ENCODE data around the gene NTN1. TPM values are rescaled to one million over a fixed set of nuclear protein-coding genes. Genes with fewer than 3 reads are reported as not detected.
A peak's percentile ranks its signal among the peaks of the same experiment; 100 is the strongest.

The NTN1 gene
- total RNA-seq, 2 experiments from 2014 or later: 0.29 to 0.31 TPM

DNA sequence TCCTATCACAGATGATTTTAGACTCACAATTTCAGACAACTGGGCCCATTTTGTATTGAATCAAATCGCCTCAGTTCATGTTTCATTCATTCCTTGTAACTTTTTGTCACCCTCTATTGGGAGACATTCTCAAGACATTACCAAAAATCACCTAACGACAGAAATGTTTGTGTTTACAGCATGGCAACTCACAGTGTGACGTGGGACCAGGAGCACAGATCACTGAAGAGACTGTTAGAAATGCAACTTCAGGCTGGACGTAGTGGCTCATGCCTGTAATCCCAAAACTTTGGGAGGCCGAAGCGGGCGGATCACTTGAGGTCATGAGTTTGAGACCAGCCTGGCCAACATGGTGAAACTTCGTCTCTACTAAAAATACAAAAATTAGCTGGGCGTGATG, 249.6 kb downstream of the NTN1 start:
- CTCF ChIA-PET: no interaction called here
- Mint-ChIP-seq H3K27me3 (no peaks in the 10 kb centered on the region), H3K4me3 (no peak overlapping the region), H3K36me3 (no peaks in the 10 kb centered on the region), H3K4me1 (ENCODE audit: low read depth) (peaks cover 22% of the 10 kb centered on the region), H3K9me3 (no peaks in the 10 kb centered on the region), H3K27ac (no peak overlapping the region)
- intact Hi-C loops (cut with micrococcal nuclease): loop anchor here (5.0 kb wide), 1 partner anchor 149 kb away; no protein-coding TSS in a partner anchor
- no peak for DNase-seq
- POLR2A ChIA-PET: no interaction called here

DNA sequence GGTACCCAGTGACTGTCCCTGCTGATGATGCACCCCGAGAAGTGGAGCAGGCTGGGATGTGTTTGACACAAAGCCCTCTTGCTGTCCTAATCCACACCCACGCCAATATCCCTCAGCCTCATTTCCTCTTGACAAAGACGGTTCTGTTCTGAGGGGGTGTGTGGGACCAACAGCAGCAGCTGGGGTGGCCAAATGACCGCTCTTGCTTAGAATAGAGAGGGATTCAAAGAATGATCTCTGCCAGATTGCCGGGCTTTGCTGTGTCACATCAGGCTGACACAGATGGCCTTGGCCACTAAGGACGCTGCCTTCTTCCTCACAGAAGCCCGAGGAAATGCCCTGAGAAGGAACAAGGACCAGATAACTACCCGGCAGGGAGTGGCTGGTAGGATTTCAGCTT, 250.7 kb downstream of the NTN1 start:
- Mint-ChIP-seq H3K4me3 (no peak overlapping the region), H3K9me3 (no peaks in the 10 kb centered on the region), H3K27me3 (no peaks in the 10 kb centered on the region), H3K27ac (no peak overlapping the region), H3K36me3 (no peaks in the 10 kb centered on the region), H3K4me1 (ENCODE audit: low read depth) (peaks cover 22% of the 10 kb centered on the region)
- ChIA-PET CTCF (no interaction called here), POLR2A (no interaction called here)
- intact Hi-C loops (cut with micrococcal nuclease): loop anchor here (5.0 kb wide), 1 partner anchor 150 kb away; no protein-coding TSS in a partner anchor
- DNase-seq: no peak

DNA sequence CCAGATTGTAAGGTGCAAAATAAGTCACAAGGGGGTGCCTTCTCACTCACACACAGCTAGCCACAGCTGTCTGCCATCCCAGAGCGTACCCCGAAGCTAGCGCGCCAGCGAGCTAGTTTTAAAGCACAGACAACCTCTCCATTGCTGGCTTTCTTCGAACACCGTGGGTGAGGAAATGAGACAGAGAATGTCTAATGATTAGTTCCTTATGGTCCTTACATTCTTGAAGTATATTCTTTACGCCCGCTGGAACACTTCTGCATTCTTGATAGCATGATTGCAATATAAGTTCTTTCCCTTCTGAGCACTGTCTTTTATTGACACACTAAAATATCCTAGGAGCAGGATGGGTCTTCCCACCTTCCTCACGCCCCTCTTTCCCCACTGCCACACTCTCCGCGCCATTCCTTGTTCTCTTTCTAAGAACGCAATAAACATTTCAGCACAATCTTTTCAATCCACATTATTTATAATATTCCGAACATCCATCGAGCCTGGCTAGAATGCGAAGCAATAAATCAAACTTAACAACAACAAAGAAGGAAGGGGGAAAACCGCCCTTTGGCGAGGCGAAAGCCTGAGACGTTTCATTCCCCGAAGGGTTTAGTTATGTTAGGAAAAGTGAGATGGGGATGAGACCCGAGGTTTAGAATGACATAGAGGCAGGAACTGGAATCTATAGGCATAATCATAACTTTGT, 251.3 kb downstream of the NTN1 start:
- Mint-ChIP-seq H3K27ac (no peak overlapping the region), H3K27me3 (no peaks in the 10 kb centered on the region), H3K4me3 (no peak overlapping the region), H3K9me3 (no peaks in the 10 kb centered on the region), H3K36me3 (no peaks in the 10 kb centered on the region), H3K4me1 (ENCODE audit: low read depth) (peaks cover 22% of the 10 kb centered on the region)
- ChIA-PET POLR2A (interaction anchor here (1.7 to 1.9 kb wide), 2 partner anchors 17 to 20 kb away, joined by 12 to 14 read pairs; no protein-coding TSS in a partner anchor), CTCF (interaction anchor here (1.1 to 4.2 kb wide), 3 partner anchors 18 to 249 kb away, joined by 3 to 18 read pairs (median 3); no protein-coding TSS in a partner anchor)
- intact Hi-C loops (cut with micrococcal nuclease): loop anchor here (1.0 to 5.0 kb wide), 2 partner anchors 44 to 150 kb away; no protein-coding TSS in a partner anchor
- no peak for DNase-seq

DNA sequence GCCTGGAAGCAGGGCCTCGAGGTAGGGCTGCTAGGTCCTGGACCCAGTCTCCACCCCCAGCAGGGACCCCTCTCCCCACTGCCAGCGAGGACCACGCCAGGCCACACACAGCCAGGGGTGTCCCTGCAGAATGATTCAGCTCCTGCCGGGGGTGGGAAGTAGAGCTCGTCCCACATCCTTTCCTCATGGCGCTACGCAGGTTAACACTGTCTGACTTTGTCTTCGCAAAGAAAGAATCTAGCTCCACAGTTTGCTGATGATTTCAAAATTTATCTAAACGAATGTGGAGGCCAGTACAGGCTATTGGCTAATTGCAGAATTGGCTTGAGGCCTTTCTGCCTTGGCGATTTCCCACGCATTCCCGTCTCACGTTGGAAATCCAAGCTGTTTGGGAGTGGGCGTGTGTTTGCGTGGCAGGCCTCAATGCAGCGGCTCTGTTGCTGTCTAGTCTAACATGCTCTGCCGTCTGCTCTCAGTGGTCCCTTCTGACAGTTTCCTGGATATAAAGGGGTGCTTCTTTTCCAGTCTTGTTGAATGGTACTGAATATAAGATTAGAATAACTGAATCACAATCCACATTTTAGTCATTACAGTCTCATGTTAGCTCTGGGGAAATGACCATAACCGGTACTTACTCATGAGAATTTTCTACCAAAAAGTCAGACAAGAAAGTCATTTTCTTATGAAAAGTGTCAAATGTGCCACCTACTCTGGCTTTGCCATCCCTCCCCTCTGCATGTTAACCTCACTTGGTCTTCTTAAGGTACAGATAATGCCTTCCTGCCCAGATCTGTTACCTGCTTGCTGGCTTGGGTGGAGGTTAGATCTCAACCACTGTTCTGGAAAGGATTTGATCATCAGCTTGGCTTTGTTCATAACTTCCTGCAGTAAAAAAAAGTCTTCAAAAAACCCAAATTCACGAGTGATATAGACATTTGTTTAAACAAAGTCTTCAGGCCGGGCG, 252.4 kb downstream of the NTN1 start:
- Mint-ChIP-seq H3K27ac (peak overlapping the region; percentile 76), H3K4me3 (no peak overlapping the region), H3K4me1 (ENCODE audit: low read depth) (peaks cover 22% of the 10 kb centered on the region), H3K9me3 (no peaks in the 10 kb centered on the region), H3K27me3 (no peaks in the 10 kb centered on the region), H3K36me3 (no peaks in the 10 kb centered on the region)
- DNase-seq: peak; percentile 67
- ChIA-PET POLR2A (interaction anchor here (0.6 to 1.9 kb wide), 4 partner anchors 16 to 899 kb away, joined by 3 to 14 read pairs (median 8); no protein-coding TSS in a partner anchor), CTCF (interaction anchor here (0.9 to 4.2 kb wide), 4 partner anchors 16 to 248 kb away, joined by 3 to 18 read pairs (median 4); no protein-coding TSS in a partner anchor)
- intact Hi-C loops (cut with micrococcal nuclease): loop anchor here (1.0 to 5.0 kb wide), 4 partner anchors 17 to 151 kb away; no protein-coding TSS in a partner anchor

DNA sequence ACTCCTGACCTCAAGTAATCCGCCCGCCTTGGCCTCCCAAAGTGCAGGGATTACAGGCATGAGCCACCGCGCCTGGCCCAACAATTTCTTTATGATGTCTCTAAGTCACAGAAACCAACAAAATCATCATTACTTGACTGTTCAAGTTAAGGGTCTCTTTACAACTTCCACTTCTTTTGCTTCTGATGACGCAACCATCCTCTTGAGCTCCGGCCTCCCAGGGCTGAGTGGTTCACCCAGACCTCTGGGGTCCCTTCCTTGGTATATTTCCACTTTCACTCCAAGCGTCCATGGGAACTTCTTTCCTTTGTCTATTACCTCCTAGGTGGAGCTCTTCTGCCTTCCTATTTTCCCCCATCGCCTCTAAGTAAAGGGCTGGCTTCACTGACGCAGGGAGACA, 253.7 kb downstream of the NTN1 start:
- CTCF ChIA-PET: interaction anchor here (1.1 to 4.2 kb wide), 3 partner anchors 15 to 22 kb away, joined by 3 to 18 read pairs (median 5); no protein-coding TSS in a partner anchor

DNA sequence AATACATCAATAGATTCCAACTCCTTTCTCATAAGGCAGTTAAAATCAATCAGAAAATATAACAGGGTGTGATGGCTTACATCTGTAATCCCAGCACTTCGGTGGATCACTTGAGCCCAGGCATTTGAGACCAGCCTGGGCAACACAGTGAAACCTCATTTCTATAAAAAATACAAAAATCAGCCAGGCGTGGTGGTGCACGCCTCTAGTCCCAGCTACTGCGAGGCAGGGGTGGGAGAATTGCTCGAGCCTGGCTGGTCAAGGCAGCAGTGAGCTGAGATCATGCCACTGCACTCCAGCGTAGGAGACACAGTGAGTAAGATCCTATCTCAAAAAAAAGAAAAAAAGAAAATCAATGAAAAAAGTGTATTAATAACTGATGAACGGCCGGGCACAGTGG, 258.6 kb downstream of the NTN1 start:
- Mint-ChIP-seq H3K4me3 (no peak overlapping the region), H3K36me3 (peaks cover 4% of the 10 kb centered on the region), H3K4me1 (ENCODE audit: low read depth) (peaks cover 5% of the 10 kb centered on the region), H3K9me3 (no peaks in the 10 kb centered on the region), H3K27ac (no peak overlapping the region), H3K27me3 (no peaks in the 10 kb centered on the region)
- intact Hi-C loops (cut with micrococcal nuclease): no loop called here
- DNase-seq: no peak
- ChIA-PET CTCF (interaction anchor here (1.0 kb wide), 1 partner anchor 12 kb away, joined by 4 read pairs; no protein-coding TSS in a partner anchor), POLR2A (interaction anchor here (1.4 kb wide), 1 partner anchor 9 kb away, joined by 4 read pairs; no protein-coding TSS in a partner anchor)

More for the DNA sequence above, 253.7 kb downstream of the NTN1 start:
- DNase-seq: no peak
- intact Hi-C loops (cut with micrococcal nuclease): loop anchor here (1.0 to 5.0 kb wide), 3 partner anchors 15 to 153 kb away; no protein-coding TSS in a partner anchor
- no peak overlapping the region for H3K27ac Mint-ChIP-seq
- H3K4me3 Mint-ChIP-seq: no peak overlapping the region
- H3K36me3 Mint-ChIP-seq: no peaks in the 10 kb centered on the region
- H3K27me3 Mint-ChIP-seq: no peaks in the 10 kb centered on the region
- H3K9me3 Mint-ChIP-seq: no peaks in the 10 kb centered on the region
- POLR2A ChIA-PET: interaction anchor here (0.8 kb wide), 1 partner anchor 15 kb away, joined by 3 read pairs; no protein-coding TSS in a partner anchor
- H3K4me1 Mint-ChIP-seq (ENCODE audit: low read depth): peaks cover 22% of the 10 kb centered on the region

GRCh38 chr17:9283909-9284308, 262.6 kb downstream of the NTN1 start:
- Mint-ChIP-seq H3K9me3 (no peaks in the 10 kb centered on the region), H3K4me3 (no peak overlapping the region), H3K36me3 (peaks cover 4% of the 10 kb centered on the region), H3K27me3 (no peaks in the 10 kb centered on the region), H3K27ac (no peak overlapping the region), H3K4me1 (ENCODE audit: low read depth) (peaks cover 10% of the 10 kb centered on the region)
- intact Hi-C loops (cut with micrococcal nuclease): no loop called here
- no peak for DNase-seq
- POLR2A ChIA-PET: no interaction called here
- CTCF ChIA-PET: no interaction called here

DNA sequence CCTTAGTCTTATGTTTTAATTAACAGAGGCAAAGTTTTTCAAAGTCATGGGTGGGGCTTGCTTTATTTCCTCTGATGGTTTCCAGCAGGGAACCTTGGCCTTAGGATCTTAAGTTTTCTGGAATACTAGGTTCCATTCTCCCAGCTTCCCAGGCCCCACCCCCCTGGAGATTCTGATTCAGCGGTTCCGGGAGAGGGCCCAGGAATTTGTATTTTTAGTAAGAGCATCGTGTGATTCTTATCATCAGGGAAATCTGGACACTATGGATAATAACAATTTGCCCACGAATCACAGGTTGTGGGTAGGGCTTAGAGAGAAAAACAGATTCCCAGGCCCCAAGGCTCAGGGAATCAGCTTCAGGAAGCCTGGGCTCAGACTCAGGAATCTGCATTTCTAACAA, 263.6 kb downstream of the NTN1 start:
- Mint-ChIP-seq H3K9me3 (no peaks in the 10 kb centered on the region), H3K27me3 (no peaks in the 10 kb centered on the region), H3K4me3 (no peak overlapping the region), H3K36me3 (peaks cover 4% of the 10 kb centered on the region), H3K27ac (no peak overlapping the region), H3K4me1 (ENCODE audit: low read depth) (peaks cover 19% of the 10 kb centered on the region)
- ChIA-PET POLR2A (interaction anchor here (0.7 kb wide), 1 partner anchor 577 kb away, joined by 3 read pairs; no protein-coding TSS in a partner anchor), CTCF (no interaction called here)
- intact Hi-C loops (cut with micrococcal nuclease): no loop called here
- no peak for DNase-seq

- Mint-ChIP-seq H3K9me3 (no peaks in the 10 kb centered on the region), H3K27me3 (no peaks in the 10 kb centered on the region), H3K27ac (no peak overlapping the region), H3K36me3 (peaks cover 4% of the 10 kb centered on the region), H3K4me1 (ENCODE audit: low read depth) (peaks cover 28% of the 10 kb centered on the region), H3K4me3 (no peak overlapping the region)
- no peak for DNase-seq
- ChIA-PET POLR2A (no interaction called here), CTCF (no interaction called here)
- intact Hi-C loops (cut with micrococcal nuclease): no loop called here
Observed at GRCh38 chr17:9285602-9286427, 264.5 kb downstream of the NTN1 start.

- Mint-ChIP-seq H3K4me3 (no peak overlapping the region), H3K27ac (no peak overlapping the region), H3K27me3 (no peaks in the 10 kb centered on the region), H3K36me3 (peaks cover 4% of the 10 kb centered on the region), H3K4me1 (ENCODE audit: low read depth) (peaks cover 29% of the 10 kb centered on the region), H3K9me3 (no peaks in the 10 kb centered on the region)
- ChIA-PET CTCF (no interaction called here), POLR2A (no interaction called here)
- no peak for DNase-seq
- intact Hi-C loops (cut with micrococcal nuclease): no loop called here
Observed at GRCh38 chr17:9286434-9286833, 265.1 kb downstream of the NTN1 start.

DNA sequence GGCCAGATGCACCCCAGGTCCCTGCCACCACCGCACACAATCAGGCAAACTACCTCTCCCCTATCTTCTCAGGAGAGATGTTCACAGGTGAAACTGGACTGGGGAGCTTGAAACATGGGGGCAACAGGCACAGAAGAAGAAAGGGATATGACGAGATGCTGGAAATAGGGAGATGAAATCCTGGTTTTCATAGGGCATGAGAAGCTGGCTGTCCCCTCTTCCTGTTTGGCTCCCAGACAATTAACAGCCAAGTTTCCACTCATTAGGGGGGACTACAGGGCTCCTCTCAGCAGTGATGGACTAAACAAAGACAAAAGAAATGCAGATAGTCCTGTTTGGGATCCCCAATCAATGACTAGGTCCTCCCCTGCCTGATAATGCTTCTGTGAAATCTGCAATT, 266.0 kb downstream of the NTN1 start:
- H3K27ac Mint-ChIP-seq: no peak overlapping the region
- intact Hi-C loops (cut with micrococcal nuclease): no loop called here
- H3K27me3 Mint-ChIP-seq: no peaks in the 10 kb centered on the region
- peaks cover 35% of the 10 kb centered on the region for H3K4me1 Mint-ChIP-seq (ENCODE audit: low read depth)
- DNase-seq: no peak
- peaks cover 3% of the 10 kb centered on the region for H3K36me3 Mint-ChIP-seq
- POLR2A ChIA-PET: no interaction called here
- no peak overlapping the region for H3K4me3 Mint-ChIP-seq
- H3K9me3 Mint-ChIP-seq: no peaks in the 10 kb centered on the region
- CTCF ChIA-PET: no interaction called here

All from activated CD4-positive, alpha-beta memory T cell treated with anti-CD3 and anti-CD28 coated beads for 36 hours (primary cell).